Activated T-cell treated with anti-CD3 and anti-CD28 coated beads, Interleukin-2, amount 50 U/mL, for 48 hours (primary cell): ENCODE measurements around the gene MEGF11.
"Not testable (repeated sequence)": the region's sequence is repeated elsewhere in the genome, so short reads cannot be mapped to it uniquely, and the experiment has no call there.

ENCODE experiments used
- DNase-seq, 2 experiments: peaks; one replicate each; pipeline ENCODE4 v3.0.0-alpha.2; 2020

Gene MEGF11

DNA sequence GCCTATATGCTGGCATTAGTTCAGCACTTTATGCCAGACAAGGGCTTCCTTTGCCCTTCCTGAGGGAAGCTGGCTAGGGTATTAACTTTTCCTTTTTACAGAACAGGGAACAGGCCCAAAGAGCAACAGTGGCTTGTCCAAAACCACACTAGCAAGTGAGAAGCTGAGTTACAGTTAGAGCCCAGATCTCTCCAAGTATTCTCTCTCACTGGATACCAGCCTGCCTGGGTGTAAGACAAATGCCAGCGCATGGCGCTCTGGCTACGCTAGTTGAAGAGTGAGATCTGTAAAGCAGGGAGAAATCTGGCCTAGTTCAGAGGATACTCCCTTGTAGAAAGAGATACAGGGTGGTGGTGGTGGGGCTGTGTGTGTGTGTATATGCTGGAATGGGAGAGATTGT lies 345.9 kb downstream of the MEGF11 start:
- no peak for DNase-seq

DNA sequence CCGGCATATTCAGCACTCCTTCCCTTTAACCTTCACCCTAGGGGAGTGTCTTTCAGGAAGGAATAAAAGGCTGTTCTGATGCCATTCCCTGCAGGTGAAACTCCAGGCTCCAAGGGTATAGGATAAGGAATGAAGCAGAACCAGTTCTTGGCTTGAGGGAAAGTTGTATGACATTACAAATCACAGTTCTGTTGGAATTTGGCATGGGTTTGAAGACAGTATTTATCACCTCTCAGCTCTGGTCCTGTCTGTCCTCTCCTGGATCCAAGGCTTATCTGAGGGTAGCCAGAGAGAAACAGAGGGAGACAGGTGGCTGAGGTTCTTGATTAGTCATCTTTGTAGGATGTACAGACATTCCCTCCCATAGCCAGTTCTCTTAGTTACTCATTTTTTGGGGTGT lies 347.2 kb downstream of the MEGF11 start:
- peak in 1 of 2 experiments; percentile 4 for DNase-seq

DNA sequence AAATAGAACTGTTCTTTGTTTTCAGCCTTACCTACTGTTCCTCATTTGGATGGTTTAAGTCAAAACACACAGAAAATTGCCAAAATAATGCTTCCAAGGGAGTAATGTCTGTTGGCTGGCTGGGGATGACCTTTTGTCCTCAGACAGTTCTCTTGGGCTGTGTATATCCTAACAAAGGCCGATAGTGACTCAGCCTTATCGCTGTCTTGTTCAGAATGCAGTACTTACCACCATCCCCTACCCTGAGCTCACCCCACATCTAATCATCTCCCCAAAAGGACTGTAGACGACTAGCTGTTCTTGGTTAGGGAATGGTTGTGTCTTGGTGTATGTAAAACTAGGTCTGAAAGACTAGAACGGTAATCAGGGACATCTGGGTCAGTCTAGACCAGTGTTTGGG lies 349.2 kb downstream of the MEGF11 start:
- no peak for DNase-seq

DNA sequence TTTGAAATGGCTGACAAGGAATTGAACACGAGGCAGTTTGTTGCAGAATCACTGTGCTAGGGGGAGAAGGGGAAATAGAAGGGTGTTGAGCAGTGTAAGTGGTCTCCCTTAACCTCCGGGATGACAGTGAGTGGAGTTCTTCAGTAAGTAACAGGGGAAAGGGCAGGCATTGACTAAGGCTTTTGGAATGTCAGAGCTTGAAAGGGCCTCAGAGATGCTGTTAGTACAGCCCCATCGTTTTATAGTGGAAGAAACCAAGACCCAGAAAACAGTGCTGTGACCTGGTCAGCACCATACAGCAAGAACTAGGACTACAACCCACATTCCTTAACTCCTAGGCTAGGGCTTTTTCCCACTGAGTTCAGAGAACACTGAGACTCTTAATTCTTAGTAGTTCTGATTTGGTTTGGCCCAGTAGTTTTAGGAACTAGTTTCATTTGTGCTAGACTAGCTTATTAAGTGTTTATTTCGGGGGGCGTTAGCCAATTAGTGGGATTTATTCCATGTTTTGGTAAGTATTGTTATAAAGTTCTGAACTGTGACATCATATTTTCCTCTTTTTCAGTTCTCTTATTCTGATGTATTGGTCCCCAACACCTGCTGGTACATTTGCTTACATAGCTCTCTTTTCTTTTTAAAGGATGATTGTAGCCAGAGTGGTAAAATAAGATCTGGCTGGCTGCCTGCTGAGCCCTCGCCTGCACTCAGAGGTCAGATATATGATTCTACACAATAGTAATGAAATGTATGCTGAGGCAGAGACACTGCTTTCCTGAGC lies 350.1 kb downstream of the MEGF11 start:
- DNase-seq = no peak

DNA sequence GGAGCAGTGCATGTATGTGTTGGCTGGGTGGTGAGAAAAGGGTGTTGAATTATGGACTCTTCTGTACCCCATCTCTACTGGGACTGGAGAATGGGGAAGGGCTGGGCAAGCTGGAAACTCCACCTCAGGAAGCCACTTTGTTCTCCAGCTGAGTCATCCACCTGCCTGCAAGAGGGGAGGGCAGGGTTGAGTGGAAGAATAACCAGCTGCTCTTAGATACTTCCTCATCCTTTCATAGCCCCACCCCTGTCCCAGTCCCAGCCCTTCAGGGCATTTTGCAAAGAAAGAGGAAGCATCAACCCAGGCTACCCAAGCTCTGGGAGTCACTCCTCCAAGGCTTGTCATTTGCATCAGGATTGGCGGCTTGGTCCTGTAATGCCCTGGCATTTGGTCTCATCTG lies 351.2 kb downstream of the MEGF11 start:
- no peak for DNase-seq

DNA sequence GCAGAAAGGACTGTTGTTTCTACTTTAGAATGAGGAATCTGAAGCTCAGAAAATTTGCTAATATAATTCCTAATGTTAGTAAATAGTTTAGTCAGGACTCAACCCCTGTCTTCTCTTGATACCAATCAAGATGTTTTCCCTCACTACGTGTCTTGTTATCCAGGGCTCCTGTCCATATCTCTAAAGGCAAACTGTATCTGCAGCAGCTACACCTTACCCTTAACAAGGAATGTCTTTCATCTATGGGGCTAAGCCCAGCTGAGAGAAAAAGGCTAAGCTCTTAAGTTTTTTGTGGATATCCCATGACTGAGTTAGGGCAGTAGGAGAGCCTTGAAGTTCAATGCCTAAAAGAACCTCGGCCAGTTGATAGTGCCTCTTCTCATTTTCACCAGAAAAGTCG lies 351.7 kb downstream of the MEGF11 start:
- no peak for DNase-seq

DNA sequence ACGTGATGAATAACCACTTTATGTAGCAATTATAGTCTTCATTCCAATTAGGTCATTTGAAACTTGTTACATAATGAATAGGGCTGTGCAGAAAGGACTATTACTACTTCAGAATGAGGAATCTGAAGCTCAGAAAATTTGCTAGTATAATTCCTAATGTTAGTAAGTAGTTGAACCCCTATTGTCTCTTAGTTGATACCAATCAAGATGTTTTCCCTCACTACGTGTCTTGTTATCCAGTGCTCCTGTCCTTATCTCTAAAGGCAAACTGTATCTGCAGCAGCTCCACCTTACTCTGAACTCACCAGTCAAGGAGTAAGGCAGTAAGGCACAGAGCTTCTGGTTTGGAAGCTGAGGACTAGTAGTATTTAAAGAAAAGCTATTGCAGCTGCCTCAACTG lies 352.2 kb downstream of the MEGF11 start:
- DNase-seq = no peak

DNA sequence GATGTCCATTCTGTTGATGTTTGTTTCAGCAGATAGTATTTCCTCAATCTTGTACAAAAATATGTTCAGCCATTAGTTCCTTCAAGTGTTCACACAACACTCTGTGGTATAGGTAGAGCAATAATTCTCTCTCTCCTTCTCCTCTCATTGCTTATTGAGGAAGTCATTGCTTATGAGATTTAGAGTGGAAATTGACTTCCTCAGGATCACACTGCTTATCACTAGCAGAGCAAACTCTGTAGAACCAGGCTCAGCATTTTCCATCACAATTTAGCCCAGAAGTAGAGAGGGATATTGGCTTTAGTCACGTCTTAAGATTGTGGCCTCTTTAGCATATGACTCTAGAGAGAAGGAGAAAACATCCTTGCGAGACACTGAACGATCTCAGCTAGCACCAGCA lies 353.1 kb downstream of the MEGF11 start:
- no peak for DNase-seq

DNA sequence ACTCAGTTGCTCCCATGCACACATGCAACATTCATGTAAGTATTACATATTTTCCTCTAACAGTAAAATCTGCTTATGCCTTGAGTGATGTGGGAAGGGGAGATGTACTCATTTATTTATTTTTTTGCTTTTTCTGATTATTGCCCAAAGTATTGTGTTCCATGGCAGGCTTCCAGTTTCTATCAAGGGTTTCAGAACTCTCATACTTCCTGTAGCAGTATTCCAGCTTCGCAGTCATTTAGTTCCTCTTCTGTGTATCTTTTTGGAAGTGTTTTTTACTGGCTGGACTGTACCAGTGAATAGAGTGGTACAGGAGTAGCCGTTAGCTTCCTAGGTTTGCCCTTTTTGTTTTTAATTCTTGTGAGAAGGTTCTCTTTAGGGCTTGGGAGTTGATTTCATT lies 357.3 kb downstream of the MEGF11 start:
- DNase-seq = no peak

DNA sequence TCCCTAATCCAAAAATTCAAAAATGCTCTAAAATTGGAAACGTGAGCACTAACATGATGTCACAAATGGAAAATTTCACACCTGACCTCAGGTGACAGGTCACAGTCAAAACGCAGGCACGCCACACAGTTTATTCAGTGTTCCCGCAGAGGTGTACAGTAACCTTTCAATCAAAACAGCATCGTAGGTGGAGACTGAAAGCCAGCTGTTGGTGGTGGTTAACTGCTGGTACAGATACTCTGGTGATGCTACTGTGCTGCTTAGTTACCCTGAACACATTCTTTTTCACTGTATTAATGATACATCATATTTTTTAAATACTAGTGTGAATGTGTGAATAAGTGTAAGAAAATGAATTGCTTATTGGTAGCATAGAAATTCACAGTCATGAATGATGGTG lies 360.5 kb downstream of the MEGF11 start:
- no peak for DNase-seq

DNA sequence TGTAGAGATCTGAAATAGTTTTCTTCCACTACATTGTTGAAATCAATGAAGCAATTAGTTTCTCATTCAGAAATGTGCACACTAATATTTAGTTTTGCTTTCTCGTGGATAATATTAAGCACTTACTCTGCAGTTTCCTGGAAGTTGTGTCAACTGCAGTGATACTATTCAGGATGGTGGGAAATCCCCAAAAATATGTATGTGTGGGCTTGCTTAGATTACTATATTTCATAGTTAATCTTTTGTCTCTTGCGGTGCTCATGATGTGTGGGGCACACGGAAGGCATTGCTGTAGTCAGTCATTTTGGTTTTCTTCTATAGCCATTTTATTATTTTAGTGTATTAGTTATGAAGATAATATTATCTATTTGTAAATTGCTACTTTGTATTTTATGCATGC lies 364.6 kb downstream of the MEGF11 start:
- DNase-seq = peak in 1 of 2 experiments; percentile 17

DNA sequence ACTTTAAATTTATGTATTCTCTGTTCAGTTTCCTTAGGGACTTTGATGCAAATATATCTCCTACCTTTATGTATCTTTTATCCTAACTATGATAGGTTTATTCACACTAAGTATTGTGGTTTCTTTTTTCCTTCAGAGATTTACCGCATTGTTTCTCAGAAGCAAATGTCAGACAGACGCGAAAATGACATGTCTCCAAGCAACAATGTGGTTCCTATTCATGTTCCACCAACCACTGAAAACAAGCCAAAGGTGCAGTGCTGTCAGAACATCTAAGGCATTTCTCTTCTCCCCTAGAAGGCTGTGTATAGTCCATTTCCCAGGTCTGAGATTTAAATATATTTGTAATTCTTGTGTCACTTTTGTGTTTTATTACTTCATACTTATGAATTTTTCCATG lies 366.0 kb downstream of the MEGF11 start:
- DNase-seq = peak in 1 of 2 experiments; percentile 32

DNA sequence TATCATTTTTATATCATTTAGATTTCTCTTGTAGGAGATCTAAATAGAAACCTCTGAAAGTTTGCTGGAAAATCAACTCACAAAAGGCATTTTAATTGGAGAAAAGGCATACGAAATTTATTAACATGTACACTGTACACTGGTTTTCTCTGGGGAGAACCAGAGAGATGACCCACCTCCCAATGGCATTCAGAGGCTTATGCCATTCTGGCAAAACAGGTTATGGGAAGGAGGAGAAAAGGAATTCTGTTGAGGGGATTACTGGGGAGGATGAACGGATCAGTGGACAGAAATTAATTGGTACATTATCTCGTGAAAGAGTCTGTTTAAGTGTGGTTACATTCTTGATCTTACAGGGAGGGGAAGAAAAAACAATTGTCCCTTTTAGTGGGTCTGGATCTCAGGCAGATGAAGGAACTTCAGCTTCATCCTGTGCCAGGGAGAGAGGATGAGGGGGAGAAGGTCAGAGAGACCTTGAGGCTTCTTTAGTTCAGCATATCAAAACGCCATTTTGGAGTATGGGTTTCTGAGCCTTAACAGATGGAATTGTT lies 367.8 kb downstream of the MEGF11 start:
- DNase-seq = no peak

DNA sequence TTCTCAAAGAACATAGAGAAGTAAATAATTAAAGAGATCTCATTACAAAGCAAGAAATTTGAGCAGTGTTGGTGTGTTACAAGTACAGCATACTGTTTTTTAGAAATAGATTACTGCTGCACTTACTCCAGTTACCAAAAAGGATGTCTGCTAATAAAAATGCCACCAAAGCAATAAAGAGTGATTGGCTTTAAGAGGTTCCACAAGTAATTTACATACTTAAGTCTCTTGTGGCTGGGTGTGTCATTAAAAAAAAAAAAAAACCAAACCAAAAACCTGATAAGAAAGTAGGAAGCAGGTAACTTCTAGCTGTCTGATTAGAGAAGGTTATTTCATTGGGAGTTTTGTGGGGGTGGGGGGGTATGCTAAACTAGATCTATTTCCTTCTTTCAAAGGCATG lies 369.0 kb downstream of the MEGF11 start:
- no peak for DNase-seq

DNA sequence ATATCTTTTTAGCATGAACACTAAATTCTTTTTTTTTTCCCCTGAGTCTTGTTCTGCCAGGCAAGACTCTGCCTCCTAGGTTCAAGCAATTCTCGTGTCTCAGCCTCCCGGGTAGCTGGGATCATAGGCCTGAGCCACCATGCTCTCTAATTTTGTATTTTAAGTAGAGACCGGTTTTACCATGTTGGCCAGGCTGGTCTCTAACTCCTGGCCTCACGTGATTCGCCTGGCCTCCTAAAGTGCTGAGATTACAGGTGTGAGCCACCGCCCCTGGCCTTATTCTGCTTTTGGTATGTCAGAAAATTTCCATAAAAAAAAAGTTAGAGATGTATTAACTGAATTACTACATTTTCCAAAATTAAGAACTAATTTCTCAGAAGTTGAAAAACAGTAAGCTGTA lies 370.0 kb downstream of the MEGF11 start:
- no peak for DNase-seq

DNA sequence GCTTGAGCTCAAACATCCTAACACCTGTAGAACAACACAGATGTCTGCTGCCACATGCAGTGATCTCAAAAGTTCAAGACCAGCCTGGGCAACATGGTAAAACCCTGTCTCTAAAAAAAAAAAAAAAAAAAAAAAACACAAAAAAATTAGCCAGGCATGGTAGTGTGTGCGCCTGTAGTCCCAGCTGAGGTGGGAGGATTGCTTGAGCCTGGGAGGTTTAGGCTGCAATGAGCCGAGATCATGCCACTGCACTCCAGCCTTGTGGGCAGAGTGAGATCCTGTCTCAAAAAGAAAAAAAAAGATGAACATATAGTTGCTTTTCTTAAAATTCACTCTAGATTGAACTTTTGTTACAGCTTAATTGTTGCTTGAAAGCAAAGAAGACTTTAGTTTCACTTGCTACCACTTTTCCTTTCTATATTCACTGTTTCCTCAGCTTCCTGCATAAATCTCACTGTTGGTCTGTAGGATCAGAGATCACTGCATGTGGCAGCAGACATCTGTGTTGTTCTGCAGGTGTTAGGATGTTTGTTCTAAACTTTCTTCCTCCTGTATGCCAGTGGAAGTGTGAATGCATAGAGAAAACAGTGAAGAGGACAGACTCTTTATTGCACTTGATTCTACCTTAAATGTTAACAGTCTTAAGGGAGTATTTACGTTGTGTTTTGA lies 371.6 kb downstream of the MEGF11 start:
- no peak for DNase-seq

DNA sequence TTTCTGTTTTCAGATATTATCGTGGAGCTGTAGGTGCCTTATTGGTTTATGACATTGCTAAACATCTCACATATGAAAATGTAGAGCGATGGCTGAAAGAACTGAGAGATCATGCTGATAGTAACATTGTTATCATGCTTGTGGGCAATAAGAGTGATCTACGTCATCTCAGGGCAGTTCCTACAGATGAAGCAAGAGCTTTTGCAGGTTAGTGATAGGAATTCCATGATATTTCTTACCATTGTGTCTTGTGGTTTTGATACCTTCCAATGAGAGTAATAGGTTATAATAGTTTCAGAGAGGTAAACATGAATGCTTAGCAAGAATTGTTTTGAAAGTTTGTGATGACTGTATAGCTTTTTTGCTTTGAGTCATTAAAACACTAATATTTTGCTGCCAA lies 375.8 kb downstream of the MEGF11 start:
- no peak for DNase-seq

DNA sequence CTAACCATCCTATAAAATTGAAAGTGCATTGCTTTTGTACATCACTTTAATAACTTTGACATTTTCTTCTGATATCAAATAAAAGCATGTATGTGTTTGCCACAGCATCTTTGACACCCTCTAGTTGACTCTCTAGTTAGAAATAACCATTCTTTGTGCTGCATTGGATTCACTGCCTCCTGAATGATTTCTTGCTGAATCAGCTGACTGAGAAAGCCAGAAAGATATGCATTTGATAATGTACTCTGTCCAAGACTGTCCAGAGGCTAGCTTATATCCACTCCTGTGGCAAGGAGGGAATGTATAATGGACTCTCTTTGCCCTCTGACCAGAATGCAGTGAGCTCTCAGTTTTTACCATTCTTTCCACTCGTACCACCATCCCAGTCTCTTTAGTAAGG lies 378.1 kb downstream of the MEGF11 start:
- no peak for DNase-seq

DNA sequence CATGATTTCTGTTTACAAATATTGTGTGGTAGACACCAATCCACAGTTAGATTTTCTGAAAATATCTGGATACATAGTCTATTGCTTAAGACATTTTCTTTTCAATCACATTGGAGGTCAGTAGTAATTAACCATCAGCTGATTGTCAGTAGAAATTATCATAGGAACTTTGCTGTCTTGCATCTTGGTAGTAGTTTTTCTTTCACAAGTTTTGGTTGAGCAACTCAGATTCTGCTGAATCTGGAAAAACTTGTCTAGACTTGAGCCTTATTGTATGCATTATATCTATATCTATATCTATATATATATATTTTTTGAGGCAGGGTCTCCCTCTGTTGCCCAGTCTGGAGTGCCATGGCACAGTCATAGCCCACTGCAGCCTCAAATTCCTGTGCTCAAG lies 380.3 kb downstream of the MEGF11 start:
- no peak for DNase-seq

DNA sequence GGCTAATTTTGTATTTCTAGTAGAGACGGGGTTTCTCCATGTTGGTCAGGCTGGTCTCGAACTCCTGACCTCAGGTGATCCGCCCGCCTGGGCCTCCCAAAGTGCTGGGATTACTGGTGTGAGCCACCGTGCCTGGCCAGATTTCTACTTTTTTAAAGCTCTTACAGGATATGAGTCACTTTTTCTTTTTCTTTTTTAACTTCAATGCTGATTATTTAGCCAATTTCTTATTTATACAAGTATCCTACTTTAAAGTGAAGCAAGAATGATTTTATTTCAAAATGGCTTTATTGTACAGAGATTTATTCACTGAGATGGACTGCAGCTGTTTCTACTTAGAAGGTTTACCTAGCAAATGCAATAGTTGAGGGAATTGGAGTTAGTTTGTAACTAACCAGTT lies 381.0 kb downstream of the MEGF11 start:
- not testable (repeated sequence) for DNase-seq

DNA sequence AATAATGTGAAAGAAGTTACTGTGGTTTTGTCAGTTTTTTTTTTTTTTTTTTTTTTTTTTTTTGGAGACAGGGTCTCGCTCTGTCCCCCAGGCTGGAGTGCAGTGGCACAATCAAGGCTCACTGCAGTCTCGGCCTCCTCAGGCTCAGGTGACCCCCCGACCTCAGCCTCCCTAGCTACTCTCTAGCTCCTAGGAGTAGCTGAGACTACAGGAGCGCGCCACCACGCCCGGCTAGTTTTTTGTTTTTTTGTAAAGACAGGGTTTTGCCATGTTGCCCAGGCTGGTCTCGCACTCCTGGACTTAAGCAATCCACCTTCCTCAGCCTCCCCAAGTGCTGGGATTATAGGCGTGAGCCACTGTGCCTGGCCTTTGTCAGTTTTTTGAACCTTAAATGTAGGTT lies 381.7 kb downstream of the MEGF11 start:
- DNase-seq = not testable (repeated sequence)

DNA sequence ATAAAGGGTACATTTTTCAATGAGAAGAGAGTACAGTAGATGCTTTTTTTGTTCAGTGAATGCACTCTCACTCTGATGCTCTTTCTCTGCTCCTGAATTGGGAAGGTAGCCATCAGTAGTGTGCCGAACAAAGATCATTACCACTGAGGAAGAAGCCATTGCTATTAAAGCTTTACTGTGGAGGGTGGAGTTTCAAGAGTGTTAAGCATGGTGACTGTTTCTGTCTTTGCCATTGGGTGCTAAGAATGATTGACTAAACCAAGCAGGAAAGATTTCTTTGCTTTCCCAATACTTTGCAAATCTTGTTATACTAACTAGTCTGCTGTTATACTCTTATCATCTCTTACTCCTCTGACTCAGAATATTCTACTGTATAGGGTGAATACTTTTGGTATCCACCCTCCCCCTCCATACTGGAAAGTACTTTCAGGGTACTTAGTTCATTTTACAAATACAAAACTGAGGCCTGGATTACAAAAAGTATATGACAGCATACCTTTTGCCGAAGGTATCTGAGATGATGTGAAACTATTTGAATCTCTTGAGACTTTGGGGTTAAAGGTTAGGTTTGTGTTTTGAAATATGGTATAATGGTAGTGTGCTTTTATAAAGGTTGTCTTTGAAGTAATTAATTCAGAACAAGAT lies 382.5 kb downstream of the MEGF11 start:
- no peak for DNase-seq

DNA sequence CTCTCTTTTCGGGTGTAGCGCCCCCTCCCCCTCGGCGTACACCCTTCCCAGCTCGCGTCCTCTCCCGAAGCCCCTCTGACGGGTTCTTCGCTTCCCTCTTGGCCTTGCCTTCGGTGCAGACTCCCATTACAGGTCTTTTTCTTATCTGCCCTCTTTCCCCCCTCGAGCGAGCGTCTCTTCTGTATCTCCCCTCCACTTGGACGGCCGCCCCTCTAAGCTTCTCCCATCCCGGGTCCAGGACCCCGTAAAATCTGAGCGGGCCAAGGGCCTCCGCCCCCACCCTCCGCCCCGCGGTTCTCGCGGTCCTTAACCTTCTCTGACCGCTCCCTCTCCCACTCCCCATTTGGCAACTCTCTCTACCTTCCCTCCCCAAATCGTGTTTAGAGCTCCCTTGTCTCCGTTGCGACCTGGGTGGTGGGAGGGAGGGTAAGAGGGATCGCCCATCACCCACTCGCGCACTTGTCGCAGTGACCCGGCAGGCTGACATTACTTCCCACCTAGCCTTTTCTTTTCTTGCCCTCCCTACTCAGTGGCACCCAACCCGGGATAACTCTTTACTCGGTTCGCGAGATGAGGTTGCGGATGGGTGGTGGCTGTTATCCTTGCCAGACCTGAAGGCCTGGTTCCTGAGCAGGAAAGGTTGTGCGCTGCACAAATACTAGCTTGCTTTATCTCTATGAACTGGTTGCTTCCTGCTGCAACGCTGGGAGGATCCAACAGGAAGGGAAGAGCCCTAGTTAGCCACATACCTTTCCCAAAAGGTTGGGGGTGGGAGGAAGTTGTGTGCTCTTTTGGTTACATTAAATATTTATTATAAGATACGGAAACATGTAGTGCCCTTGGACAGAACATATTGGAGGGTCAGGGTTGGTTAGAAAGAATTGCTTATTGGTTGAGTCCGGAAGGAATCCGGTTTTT lies 383.3 kb downstream of the MEGF11 start:
- peak; percentile 47 to 48 for DNase-seq
